Stimulated activated CD8-positive, alpha-beta memory T cell treated with anti-CD3 and anti-CD28 coated beads, Interleukin-2, amount 100 ng/mL, for 48 hours (primary cell): ENCODE results near the gene PHPT1.
"Not testable (repeated sequence)": the region's sequence is repeated elsewhere in the genome, so short reads cannot be mapped to it uniquely, and the experiment has no call there.

Experiments used
- DNase-seq, 2 donors: peaks; one replicate each; pipeline ENCODE4 v3.0.0-alpha.2; 2020; ENCODE audit warnings: low read depth in 2 of 2

PHPT1 gene

GRCh38 chr9:136823136-136824046 is 25.8 kb upstream of the PHPT1 start:
- DNase-seq, result no peak

DNA sequence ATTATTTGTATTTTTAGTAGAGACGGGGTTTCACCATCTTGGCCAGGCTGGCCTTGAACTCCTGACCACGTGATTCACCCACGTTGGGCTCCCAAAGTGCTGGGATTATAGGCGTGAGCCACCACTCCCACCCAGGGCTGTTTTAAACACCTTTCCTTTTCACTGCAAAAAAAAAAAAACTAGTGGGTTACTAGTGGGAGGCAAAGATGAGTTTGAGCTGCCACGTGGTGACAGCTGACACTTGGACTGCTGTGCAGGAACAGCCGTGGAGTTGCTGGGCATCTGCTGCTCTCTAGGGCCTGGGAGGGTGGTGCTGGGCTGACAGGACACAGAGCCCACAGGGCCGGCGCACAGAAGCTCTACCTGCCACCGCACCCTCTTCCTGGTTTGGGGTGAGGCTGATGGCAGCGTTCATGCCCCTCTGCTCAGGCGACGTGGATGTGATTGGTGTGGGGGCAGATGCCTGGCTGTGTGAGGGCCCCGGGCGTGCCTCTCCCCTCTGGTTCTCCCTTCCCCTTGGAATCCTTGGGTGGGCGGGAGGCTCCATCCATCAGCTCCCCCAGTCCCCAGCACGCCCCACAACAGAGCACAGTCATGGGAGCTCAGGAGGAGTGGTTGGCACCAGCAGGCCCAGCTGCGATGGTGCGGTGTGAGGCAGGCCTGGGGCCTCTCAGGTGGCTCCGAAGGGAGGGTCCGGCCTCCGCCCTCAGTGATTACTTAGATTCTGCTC is 24.5 kb upstream of the PHPT1 start:
- no peak for DNase-seq

- no peak for DNase-seq
Measured at GRCh38 chr9:136825295-136826187, 23.7 kb upstream of the PHPT1 start.

DNA sequence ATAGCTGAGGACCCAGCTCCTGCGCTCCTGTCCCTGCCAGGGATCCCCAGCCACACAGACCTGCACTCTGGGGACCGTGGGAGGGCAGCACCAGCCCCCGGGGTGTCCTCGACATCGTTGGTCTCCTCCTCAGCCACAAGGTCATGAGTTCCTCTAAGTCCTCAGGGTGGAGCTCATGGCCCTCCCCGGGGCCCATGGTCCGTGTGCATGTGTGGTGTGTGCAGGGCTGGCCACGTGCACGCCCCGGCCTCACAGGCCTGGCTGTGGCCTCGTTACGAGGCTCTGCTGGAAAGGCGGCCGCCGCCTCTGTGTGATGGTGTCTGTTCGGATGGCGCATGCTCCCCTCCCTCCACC is 23.0 kb upstream of the PHPT1 start:
- DNase-seq, result no peak

- no peak for DNase-seq
Measured at GRCh38 chr9:136826703-136827582, 22.3 kb upstream of the PHPT1 start.

DNA sequence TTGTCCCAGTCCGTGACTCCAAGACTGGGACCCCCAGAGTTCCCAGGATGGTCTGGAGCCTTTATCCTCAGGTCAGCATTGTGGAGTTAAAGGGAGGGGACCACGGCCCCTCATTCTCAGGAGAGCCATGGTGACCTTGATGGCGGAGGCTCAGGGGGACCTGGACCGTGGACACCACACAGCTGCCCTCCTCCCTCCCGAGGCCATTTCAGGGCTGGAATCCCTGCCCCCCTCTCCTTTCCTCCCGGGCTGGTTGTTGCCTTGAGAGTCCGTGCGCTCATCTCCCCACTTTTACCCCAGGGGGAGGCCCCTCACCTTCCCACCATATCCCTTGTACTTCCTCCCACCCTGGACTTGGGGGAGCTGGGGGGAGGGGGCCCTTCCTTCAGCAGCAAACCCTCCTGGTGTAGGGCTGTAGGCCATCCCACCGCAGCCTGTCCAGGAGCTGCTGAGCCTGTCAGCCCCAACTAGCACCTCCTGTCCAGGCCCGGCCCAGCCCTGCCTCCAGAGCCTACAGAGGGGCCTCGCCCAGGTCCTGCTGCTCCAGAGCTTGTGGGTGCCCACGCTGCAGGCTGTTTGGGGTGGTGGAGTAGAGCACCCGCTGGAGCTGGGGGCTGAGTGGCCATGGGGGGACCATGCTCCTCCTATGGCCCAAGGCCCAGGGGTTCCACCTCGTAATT is 21.3 kb upstream of the PHPT1 start:
- no peak for DNase-seq

DNA sequence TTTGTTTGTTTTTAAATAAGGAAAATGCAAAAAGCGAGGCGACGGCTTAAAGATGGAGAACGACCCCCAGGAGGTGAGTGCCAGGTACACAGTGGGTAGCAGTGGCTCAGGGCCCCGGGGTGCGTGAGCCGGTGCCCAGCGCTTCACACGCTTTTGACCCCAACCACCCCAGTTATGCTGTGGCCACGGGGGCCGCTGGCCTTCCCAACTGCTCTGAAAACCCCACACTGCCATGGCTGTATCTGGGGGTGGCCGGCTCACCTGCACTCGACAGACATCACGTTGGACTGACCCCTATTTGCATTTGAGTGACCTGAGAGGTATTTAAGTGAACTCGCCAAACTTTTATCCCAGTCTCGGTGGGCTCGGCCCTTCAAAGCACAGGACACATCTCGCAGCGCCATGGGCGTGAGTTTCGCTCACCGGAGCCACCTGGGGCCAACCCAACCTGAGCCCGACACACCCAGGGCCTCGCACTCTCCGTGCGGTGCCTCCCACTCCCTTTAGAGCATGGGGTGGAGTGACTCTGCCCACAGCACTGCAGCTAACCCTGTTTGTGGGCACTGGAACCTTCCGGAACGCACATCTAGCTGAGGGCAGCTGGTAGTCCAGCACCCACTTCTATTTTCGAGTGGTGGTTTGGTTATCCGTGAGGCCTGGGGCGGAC is 20.6 kb upstream of the PHPT1 start:
- DNase-seq, result no peak

GRCh38 chr9:136829412-136829811 is 19.8 kb upstream of the PHPT1 start:
- no peak for DNase-seq

DNA sequence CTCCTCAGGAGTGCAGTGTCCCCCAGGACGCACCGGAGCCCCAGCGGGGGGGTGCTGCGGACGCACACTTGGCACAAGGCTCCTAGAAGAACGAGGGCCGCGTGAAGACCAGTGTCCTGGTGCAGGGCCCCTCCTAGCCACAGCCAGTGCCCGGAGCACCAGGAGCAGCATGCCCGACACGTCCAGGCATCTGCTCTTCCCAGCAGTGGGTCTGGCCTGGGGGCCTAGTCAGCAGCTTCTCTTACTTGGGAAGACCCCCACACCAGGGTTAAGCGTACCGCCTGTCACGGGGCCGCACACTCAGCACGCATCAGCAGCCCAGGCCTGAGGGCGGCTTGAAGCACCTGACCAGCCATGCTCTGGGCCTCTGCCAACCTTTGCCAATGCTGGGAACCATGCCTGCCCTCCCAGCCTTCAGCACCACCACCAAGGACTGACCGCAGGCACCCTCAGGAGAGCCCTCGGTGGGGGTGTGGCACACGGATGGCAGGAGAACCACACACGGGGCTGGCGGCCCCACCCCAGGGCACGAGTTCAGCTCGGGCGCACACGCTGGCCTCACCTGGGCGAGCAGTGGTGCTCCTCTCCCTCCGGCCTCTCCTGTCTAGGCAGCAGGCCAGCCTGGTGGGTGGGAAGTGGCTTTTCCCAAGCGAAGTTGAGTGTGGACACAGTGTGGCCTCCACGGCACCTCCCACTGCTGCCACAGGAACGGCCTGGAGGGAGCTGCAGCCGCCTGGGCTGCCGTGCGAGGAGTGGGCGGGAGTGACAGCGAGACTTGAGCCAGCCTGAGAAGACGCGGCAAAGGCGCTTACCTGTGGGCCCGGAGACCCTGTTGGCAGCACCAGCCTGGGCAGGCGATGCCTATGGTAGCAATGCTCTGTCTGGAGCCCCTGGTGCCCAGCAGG is 19.0 kb upstream of the PHPT1 start:
- DNase-seq, result no peak

GRCh38 chr9:136831002-136831719 is 18.0 kb upstream of the PHPT1 start:
- DNase-seq, result no peak

- no peak for DNase-seq
Measured at GRCh38 chr9:136831720-136832104, 17.5 kb upstream of the PHPT1 start.

DNA sequence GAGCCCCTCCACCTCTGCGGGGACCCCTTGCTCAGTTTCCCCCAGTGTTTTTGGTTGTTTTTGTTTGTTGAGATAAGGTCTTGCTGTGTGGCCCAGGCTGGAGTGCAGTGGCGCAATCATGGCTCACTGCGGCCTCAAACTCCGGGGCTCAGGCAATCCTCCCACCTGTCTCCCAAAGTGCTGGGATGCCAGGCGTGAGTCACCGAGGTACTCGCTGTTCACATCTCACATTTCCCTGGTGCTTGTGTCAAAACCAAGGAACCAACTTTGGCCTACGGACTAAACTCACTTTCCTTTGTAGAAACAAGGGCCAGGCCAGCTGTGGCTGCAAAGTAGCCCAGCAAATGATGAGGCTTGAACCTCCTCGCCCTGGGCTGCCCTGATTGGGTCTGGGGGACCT is 16.6 kb upstream of the PHPT1 start:
- no peak for DNase-seq

DNA sequence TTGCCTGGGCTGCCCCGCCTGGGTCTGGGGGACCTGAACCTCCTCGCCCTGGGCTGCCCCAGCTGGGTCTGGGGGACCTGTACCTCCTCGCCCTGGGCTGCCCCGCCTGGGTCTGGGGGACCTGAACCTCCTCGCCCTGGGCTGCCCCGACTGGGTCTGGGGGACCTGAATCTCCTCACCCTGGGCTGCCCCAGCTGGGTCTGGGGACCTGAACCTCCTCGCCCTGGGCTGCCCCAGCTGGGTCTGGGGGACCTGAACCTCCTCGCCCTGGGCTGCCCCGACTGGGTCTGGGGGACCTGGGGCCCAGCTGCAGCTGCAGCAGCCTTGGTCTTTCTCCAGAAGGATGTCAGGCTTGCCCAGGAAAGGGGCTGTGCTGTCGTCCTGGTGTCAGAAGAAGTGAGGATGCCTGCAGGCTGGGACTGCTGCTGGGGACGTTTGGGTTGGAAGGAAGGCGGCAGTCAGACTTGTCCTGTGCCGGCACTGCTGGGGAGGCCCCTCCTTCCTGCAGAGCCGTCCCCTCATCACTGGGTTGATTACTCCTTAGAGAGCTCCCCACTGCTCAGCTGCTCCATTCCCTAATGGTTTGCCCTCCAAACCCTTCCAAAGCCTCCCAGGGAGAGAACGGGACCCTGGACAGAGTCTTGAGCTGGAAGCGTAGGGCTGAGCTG is 15.7 kb upstream of the PHPT1 start:
- DNase-seq, result not testable (repeated sequence)

- DNase-seq, result no peak
Measured at GRCh38 chr9:136835162-136835931, 13.9 kb upstream of the PHPT1 start.

GRCh38 chr9:136835932-136836904 is 13.0 kb upstream of the PHPT1 start:
- DNase-seq, result no peak
